Panc1 (cell line): ENCODE measurements around the gene RMRP. TPM values are rescaled to one million over a fixed set of nuclear protein-coding genes. Genes with fewer than 3 reads are reported as not detected.

Experiments used
- ATAC-seq: fragments of 200-7000 bp; cut with Tn5 transposase; 2 replicates; pipeline ENCODE4 v1.9.1; 2020; ENCODE audit warnings: mild to moderate bottlenecking, moderate library complexity
- Bru-seq: library from RNA; stranded (reverse); fragments of 400-500 nt; gene quantifications from one replicate; lab custom pipeline; 2021; lab: Mats Ljungman, UMichigan
- BruChase-seq, 2 experiments: library from RNA; stranded (reverse); fragments of 400-500 nt; gene quantifications; one replicate each; lab custom pipeline; 2021; lab: Mats Ljungman, UMichigan
- BruUV-seq: library from RNA; stranded (reverse); fragments of 400-500 nt; replicated peaks from 2 replicates; lab custom pipeline; 2021; lab: Mats Ljungman, UMichigan
- CTCF ChIA-PET: fragments of 300-600 bp; sonication (Branson Sonifier 250); formaldehyde crosslinking; loops from one replicate; lab custom pipeline; 2022; ENCODE audit warnings: antibody characterized with exemption; lab: Charles Lee
- POLR2A ChIA-PET: fragments of 300-600 bp; sonication (Branson Sonifier 250); formaldehyde crosslinking; loops from one replicate; lab custom pipeline; 2022; ENCODE audit warnings: antibody characterized with exemption; lab: Charles Lee
- DNase-seq: peaks from one replicate; pipeline ENCODE4 v3.0.0-alpha.2; 2010; ENCODE audit warnings: low read depth, low spot score
- H3K27ac ChIP-seq: 2 replicates; pipeline ENCODE4 v1.5.1; 2011; ENCODE audit warnings: mild to moderate bottlenecking, low read length, inconsistent platforms
- H3K27me3 ChIP-seq: fragments of 200-500 bp; sonication (Bioruptor generic); 2 replicates; pipeline ENCODE4 v1.6.0; 2014; ENCODE audit warnings: low read length, inconsistent platforms; ENCODE audit not compliant: control insufficient read depth, insufficient read depth
- H3K36me3 ChIP-seq: fragments of 200-500 bp; sonication (Bioruptor generic); 2 replicates; pipeline ENCODE4 v1.5.1; 2014; ENCODE audit warnings: inconsistent platforms, mild to moderate bottlenecking, low read length, moderate library complexity; ENCODE audit not compliant: control insufficient read depth, insufficient read depth
- H3K4me1 ChIP-seq: 2 replicates; pipeline ENCODE4 v1.5.1; 2011; ENCODE audit warnings: inconsistent platforms, mild to moderate bottlenecking, low read length, moderate library complexity; ENCODE audit not compliant: control insufficient read depth, insufficient read depth
- H3K4me3 ChIP-seq, 2 experiments: 2 replicates each; pipeline ENCODE4 v1.5.1; 2011 to 2012; ENCODE audit warnings: low read depth in 2 of 2, low read length in 2 of 2, mild to moderate bottlenecking in 2 of 2, inconsistent platforms in 1 of 2, moderate library complexity in 1 of 2
- H3K9me3 ChIP-seq: fragments of 200-500 bp; sonication (Bioruptor generic); 2 replicates; pipeline ENCODE4 v1.5.1; 2014; ENCODE audit warnings: low read depth, mild to moderate bottlenecking, inconsistent platforms, low read length, moderate library complexity; ENCODE audit not compliant: control insufficient read depth, insufficient read depth
- POLR2AphosphoS5 ChIP-seq: IDR thresholded peaks from 2 replicates; pipeline ENCODE4 v1.6.1; 2012; ENCODE audit warnings: mild to moderate bottlenecking, low read depth, low read length, moderate library complexity
- SIN3A ChIP-seq: IDR thresholded peaks from 2 replicates; pipeline ENCODE4 v1.6.1; 2012; ENCODE audit warnings: low read depth, mild to moderate bottlenecking, low read length, moderate library complexity, borderline replicate concordance; ENCODE audit not compliant: insufficient read depth
- TCF7L2 ChIP-seq: IDR thresholded peaks from 2 replicates; pipeline ENCODE4 v1.6.1; 2011; ENCODE audit warnings: mild to moderate bottlenecking, low read depth, low read length, inconsistent platforms
- in situ Hi-C: cut with HindIII; loops from 2 replicates; pipeline ENCODE4 v1.10.0; 2016; ENCODE audit warnings: low sequenced_read_pairs, low pct_unique_long_range_greater_than_20kb
- intact Hi-C: fragments of 100-400 bp; cut with micrococcal nuclease; formaldehyde crosslinking; loops from one replicate; pipeline ENCODE4 v1.10.0; 2022; ENCODE audit not compliant: unreplicated experiment
- long read RNA-seq: library from polyadenylated mRNA; unstranded; transcript quantifications from one replicate; pipeline ENCODE4 v2.0.0, GENCODE V29; 2021; ENCODE audit not compliant: unreplicated experiment
- polyA plus RNA-seq: library from polyadenylated mRNA; unstranded; fragments of >200 nt; gene quantifications from one replicate; pipeline ENCODE4 v1.2.1, GENCODE V29; 2012; ENCODE audit warnings: missing spikeins; ENCODE audit not compliant: insufficient read length
- total RNA-seq: library from RNA; stranded (reverse); gene quantifications from one replicate; pipeline ENCODE4 v1.2.1, GENCODE V29; 2021; ENCODE audit not compliant: unreplicated experiment
- TF ChIP-seq, protein P1 (sequence below): fragments of 450-650 bp; IDR thresholded peaks from 2 replicates; pipeline ENCODE4 v1.5.1; 2017; ENCODE audit warnings: mild to moderate bottlenecking
- TF ChIP-seq, protein P2 (sequence below), 2 experiments: IDR thresholded peaks; 2 replicates each; pipeline ENCODE4 v1.6.1; 2011 to 2012; ENCODE audit warnings: low read depth in 2 of 2, control low read depth in 1 of 2, low read length in 1 of 2, mild to moderate bottlenecking in 1 of 2, moderate library complexity in 1 of 2; ENCODE audit not compliant: insufficient read depth in 1 of 2

The RMRP gene
- total RNA-seq (29,896 TPM), Bru-seq, nascent RNA (percentile 41 among the genes with signal in this experiment), BruChase-seq, experiment 1, labeled RNA remaining after a 2-hour chase (percentile 37 among the genes with signal in this experiment), BruChase-seq, experiment 2, labeled RNA remaining after a 6-hour chase (percentile 45 among the genes with signal in this experiment)
- 43.7 TPM for polyA plus RNA-seq
- long read RNA-seq = 0 reads

DNA sequence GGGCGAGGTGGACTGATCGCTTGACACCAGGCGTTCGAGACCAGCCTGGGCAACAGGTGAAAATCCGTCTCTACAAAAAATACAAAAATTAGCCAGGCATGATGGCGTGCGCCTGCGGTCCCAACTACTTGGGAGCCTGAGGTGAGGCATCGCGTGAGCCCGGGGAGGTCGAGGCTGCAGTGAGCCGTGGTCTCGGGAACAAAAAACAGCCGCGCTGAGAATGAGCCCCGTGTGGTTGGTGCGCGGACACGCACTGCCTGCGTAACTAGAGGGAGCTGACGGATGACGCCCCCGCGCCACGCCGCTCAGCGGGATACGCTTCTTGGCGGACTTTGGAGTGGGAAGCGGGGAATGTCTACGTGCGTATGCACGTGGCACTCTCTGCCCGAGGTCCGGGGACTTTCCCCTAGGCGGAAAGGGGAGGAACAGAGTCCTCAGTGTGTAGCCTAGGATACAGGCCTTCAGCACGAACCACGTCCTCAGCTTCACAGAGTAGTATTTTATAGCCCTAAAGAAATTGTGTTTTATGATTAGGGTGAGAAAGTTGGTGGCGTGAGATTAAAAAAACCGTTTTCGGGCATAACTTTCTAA is at the start of gene RMRP:
TSS of gene RMRP (minus strand) at position 474 of the 591 bp plus-strand sequence.
- ChIA-PET CTCF (interaction anchor here (0.5 to 1.6 kb wide), 7 partner anchors 10 to 54 kb away, joined by 3 to 6 read pairs (median 4); partner anchors contain the start of gene TPM2), POLR2A (interaction anchor here (0.5 to 1.6 kb wide), 5 partner anchors 10 to 75 kb away, joined by 3 to 4 read pairs (median 3); partner anchors contain the start of genes CREB3 and TLN1)
- Histone ChIP-seq H3K36me3 (peaks cover 3% of the 10 kb centered on the region), H3K4me1 (peaks cover 37% of the 10 kb centered on the region), H3K27me3 (no peaks in the 10 kb centered on the region), H3K9me3 (no peaks in the 10 kb centered on the region), H3K4me3 (peak within 1 kb of the TSS; percentile 64 to 70), H3K27ac (peak within 1 kb of the TSS; percentile 94)
- BruUV-seq = no TSS peak
- ATAC-seq (peak; percentile 93), DNase-seq (peak; percentile 95)
- in situ Hi-C loops = no loop called here
- TF ChIP-seq SIN3A = no peak
- no peak for TF ChIP-seq POLR2AphosphoS5
- TF ChIP-seq, protein P1, sequence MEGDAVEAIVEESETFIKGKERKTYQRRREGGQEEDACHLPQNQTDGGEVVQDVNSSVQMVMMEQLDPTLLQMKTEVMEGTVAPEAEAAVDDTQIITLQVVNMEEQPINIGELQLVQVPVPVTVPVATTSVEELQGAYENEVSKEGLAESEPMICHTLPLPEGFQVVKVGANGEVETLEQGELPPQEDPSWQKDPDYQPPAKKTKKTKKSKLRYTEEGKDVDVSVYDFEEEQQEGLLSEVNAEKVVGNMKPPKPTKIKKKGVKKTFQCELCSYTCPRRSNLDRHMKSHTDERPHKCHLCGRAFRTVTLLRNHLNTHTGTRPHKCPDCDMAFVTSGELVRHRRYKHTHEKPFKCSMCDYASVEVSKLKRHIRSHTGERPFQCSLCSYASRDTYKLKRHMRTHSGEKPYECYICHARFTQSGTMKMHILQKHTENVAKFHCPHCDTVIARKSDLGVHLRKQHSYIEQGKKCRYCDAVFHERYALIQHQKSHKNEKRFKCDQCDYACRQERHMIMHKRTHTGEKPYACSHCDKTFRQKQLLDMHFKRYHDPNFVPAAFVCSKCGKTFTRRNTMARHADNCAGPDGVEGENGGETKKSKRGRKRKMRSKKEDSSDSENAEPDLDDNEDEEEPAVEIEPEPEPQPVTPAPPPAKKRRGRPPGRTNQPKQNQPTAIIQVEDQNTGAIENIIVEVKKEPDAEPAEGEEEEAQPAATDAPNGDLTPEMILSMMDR = no peak
- TF ChIP-seq TCF7L2 = peak; percentile 83
- TF ChIP-seq, protein P2, sequence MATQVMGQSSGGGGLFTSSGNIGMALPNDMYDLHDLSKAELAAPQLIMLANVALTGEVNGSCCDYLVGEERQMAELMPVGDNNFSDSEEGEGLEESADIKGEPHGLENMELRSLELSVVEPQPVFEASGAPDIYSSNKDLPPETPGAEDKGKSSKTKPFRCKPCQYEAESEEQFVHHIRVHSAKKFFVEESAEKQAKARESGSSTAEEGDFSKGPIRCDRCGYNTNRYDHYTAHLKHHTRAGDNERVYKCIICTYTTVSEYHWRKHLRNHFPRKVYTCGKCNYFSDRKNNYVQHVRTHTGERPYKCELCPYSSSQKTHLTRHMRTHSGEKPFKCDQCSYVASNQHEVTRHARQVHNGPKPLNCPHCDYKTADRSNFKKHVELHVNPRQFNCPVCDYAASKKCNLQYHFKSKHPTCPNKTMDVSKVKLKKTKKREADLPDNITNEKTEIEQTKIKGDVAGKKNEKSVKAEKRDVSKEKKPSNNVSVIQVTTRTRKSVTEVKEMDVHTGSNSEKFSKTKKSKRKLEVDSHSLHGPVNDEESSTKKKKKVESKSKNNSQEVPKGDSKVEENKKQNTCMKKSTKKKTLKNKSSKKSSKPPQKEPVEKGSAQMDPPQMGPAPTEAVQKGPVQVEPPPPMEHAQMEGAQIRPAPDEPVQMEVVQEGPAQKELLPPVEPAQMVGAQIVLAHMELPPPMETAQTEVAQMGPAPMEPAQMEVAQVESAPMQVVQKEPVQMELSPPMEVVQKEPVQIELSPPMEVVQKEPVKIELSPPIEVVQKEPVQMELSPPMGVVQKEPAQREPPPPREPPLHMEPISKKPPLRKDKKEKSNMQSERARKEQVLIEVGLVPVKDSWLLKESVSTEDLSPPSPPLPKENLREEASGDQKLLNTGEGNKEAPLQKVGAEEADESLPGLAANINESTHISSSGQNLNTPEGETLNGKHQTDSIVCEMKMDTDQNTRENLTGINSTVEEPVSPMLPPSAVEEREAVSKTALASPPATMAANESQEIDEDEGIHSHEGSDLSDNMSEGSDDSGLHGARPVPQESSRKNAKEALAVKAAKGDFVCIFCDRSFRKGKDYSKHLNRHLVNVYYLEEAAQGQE (IDR thresholded peaks at IDR 0.05; ENCODE audit: insufficient read depth in 1 of 2, low read depth in 2 of 2, low read length in 1 of 2) = no peak
- intact Hi-C loops = loop anchor here (5.0 to 10.0 kb wide), 3 partner anchors 35 to 157 kb away; partner anchors contain the start of genes HINT2 and SPAG8

DNA sequence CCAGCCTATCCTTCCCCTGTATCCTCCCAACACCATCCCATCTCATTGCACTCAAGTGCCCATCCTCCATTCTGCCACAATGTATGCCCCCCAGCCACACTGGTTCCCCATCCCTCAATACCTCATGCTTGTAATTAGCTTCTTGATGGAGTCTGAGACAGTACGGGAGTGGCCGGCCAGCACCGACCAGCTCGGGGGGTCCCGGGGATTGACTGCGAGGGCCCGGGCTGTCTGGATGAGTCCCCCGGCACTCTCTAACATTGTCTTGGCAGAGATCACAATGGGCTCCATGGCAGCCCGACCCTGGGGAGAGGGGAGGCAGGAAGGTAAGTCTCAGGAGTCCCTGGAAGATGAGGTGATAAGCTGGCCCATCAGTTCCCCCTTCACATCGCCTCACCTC is 49.1 kb upstream of the RMRP start:
- Histone ChIP-seq H3K27me3 (no peaks in the 10 kb centered on the region), H3K36me3 (peaks cover 38% of the 10 kb centered on the region), H3K9me3 (no peaks in the 10 kb centered on the region), H3K27ac (no peak overlapping the region), H3K4me1 (no peaks in the 10 kb centered on the region), H3K4me3 (no peak overlapping the region)
- ChIA-PET POLR2A (no interaction called here), CTCF (no interaction called here)
- no peak for ATAC-seq
- in situ Hi-C loops = no loop called here
- intact Hi-C loops = loop anchor here (5.0 kb wide), 1 partner anchor 50 kb away; the partner anchor contains the start of genes CCDC107 and RMRP
- TF ChIP-seq, protein P1 = no peak
- no peak for TF ChIP-seq TCF7L2
- no peak for TF ChIP-seq POLR2AphosphoS5
- no peak for TF ChIP-seq SIN3A
- TF ChIP-seq, protein P2 (IDR thresholded peaks at IDR 0.05; ENCODE audit: insufficient read depth in 1 of 2, low read depth in 2 of 2, low read length in 1 of 2) = no peak
- BruUV-seq = no TSS peak
- no peak for DNase-seq
